NCI-H460 (cell line): ENCODE results near the gene FFAR3. TPM values are rescaled to one million over a fixed set of nuclear protein-coding genes. Genes with fewer than 3 reads are reported as not detected.
"Not testable (repeated sequence)": the region's sequence is repeated elsewhere in the genome, so short reads cannot be mapped to it uniquely, and the experiment has no call there.

Source experiments
- DNase-seq: peaks from one replicate; pipeline ENCODE4 v3.0.0-alpha.2; 2016; ENCODE audit warnings: low read depth; ENCODE audit errors: extremely low read depth
- total RNA-seq: library from RNA; depleted of rRNA; stranded (reverse); fragments of >200 nt; shearing (Covaris generic); gene quantifications from 2 replicates; pipeline ENCODE4 v1.2.3, GENCODE V29; 2014

FFAR3 gene
- total RNA-seq, 1 experiment from 2014 or later, result not detected

DNA sequence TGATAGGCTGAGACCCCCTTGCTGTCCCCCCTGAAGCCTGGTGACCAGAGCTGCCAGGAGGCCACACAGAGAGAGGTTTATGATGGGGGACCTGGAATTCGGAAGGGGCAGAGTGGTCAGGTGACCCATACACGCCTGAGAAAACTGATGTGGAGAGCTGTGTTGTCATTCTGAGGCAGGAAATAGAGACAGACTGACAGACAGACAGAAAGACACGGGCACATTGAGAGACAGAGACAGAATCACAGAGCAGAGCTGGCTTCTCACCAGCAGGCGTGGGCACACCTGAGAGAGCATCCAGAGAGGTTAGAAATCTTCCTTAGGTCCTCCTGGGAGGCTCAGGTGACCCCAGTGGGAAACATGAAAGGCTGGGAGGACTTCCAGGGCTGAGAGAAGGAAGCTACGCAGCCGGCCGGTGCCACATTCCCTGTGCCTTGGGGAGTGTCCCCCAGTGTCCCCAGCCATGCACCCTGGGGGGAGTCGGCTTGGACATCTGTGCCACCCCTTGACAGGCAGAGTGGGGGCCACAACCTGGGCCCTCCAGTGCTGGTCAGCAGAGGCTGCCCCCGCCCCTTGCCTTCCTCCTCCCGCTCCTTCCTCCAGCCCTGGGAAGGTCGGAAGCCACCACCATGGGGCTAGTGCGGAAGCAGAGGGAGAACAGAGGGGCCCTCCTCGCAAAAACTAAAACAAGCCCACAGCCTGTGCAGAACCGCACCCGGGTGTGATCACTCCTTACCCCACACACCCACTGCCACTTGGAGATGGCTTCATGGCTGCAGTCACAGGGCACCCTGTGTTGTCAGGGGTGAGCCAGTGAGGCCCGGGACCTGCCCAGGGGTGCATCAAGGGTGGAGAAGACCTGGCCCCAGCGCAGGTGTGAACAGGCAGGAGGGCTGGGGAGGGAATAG, 8.4 kb upstream of the FFAR3 start:
- DNase-seq, result no peak

GRCh38 chr19:35350591-35350990, 7.7 kb upstream of the FFAR3 start:
- no peak for DNase-seq

DNA sequence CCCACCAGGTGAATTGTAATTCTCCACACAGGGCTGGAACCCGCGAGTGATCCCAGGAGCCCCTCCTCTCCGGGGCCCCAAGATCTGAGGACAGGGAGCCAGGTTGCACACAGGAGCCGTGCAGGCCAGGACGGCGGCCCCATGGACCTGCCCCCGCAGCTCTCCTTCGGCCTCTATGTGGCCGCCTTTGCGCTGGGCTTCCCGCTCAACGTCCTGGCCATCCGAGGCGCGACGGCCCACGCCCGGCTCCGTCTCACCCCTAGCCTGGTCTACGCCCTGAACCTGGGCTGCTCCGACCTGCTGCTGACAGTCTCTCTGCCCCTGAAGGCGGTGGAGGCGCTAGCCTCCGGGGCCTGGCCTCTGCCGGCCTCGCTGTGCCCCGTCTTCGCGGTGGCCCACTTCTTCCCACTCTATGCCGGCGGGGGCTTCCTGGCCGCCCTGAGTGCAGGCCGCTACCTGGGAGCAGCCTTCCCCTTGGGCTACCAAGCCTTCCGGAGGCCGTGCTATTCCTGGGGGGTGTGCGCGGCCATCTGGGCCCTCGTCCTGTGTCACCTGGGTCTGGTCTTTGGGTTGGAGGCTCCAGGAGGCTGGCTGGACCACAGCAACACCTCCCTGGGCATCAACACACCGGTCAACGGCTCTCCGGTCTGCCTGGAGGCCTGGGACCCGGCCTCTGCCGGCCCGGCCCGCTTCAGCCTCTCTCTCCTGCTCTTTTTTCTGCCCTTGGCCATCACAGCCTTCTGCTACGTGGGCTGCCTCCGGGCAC, 6.7 kb upstream of the FFAR3 start:
- no peak for DNase-seq

DNA sequence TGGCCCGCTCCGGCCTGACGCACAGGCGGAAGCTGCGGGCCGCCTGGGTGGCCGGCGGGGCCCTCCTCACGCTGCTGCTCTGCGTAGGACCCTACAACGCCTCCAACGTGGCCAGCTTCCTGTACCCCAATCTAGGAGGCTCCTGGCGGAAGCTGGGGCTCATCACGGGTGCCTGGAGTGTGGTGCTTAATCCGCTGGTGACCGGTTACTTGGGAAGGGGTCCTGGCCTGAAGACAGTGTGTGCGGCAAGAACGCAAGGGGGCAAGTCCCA, 6.1 kb upstream of the FFAR3 start:
- no peak for DNase-seq

- DNase-seq, result peak; percentile 60
Observed at GRCh38 chr19:35352448-35353304, 5.6 kb upstream of the FFAR3 start.

GRCh38 chr19:35353635-35354034, 4.6 kb upstream of the FFAR3 start:
- no peak for DNase-seq

DNA sequence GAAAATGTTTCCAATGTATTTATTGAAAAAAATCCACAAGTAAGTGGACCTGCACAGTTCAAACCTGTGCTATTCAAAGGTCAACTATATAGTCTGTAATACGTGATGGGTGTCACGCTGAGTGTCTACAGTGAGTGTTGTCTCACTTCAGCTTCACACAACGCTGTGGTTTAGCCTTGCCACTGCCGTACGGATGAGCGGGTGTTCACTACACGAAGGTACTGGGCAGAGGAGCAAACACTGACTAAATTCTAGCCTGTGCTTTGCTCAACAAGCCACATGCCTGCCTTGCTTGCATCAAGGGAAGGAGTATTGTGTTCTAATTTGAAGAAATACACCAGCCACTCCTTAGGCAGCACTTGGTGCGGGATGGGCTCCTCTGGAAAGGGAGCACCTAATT, 3.4 kb upstream of the FFAR3 start:
- DNase-seq, result no peak

DNA sequence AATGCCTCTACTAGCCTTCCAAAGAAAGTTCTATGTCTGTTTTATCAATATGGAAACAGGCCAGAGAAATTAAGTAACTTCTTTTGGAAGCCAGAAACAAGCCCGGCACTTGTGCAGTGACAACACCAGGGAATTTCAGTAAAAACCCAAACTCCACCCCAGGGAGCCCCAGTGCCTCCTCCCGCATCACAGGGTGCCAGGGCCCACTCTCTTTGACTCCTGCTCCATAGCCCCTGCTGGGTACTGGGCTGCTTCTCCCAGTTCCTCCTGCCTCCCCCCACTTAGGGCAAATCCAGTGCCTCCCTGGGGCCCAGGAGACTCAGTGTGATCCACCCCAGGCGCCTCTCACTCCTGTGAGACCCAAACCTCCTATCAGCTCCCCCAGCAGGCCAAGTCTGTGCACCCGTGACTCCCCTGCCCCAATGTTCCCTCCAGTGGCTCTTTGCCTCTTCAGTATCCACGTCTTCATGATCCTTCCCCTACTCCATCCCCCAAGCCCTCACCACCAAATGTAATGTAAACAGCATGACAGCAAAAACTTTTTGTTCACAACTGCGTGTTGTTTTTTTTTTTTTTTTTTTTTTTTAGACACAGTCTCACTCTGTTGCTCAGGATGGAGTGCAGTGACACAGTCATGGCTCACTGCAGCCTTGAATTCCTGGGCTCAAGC, 2.3 kb upstream of the FFAR3 start:
- DNase-seq, result no peak

DNA sequence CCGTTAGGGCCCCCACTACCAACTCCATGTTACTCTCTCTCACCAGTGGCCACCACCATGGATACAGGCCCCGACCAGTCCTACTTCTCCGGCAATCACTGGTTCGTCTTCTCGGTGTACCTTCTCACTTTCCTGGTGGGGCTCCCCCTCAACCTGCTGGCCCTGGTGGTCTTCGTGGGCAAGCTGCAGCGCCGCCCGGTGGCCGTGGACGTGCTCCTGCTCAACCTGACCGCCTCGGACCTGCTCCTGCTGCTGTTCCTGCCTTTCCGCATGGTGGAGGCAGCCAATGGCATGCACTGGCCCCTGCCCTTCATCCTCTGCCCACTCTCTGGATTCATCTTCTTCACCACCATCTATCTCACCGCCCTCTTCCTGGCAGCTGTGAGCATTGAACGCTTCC, 574 bp downstream of the FFAR3 start:
- not testable (repeated sequence) for DNase-seq

- not testable (repeated sequence) for DNase-seq
Observed at GRCh38 chr19:35359395-35359794, 1.1 kb downstream of the FFAR3 start.

DNA sequence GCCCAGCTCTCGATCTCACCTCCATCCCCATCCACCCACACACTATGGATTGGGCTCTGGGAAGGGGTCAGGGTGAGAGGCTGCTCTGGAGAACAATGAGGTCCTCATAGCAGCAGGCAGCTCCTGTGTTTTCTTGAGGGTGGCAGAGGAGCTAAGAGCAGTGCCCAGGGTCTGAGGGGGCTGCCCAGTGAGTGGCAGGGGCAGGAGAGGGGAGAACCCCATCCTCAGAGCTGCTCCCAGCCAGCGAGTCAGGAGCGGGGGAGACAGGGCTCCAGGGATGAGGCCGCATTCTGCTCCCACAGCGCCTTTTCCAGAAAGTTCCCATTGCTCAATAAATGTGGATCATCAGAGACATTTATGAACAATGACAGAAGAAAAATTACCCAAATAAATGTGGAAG, 1.8 kb downstream of the FFAR3 start:
- DNase-seq, result not testable (repeated sequence)

GRCh38 chr19:35360880-35361420, 2.7 kb downstream of the FFAR3 start:
- DNase-seq, result no peak

DNA sequence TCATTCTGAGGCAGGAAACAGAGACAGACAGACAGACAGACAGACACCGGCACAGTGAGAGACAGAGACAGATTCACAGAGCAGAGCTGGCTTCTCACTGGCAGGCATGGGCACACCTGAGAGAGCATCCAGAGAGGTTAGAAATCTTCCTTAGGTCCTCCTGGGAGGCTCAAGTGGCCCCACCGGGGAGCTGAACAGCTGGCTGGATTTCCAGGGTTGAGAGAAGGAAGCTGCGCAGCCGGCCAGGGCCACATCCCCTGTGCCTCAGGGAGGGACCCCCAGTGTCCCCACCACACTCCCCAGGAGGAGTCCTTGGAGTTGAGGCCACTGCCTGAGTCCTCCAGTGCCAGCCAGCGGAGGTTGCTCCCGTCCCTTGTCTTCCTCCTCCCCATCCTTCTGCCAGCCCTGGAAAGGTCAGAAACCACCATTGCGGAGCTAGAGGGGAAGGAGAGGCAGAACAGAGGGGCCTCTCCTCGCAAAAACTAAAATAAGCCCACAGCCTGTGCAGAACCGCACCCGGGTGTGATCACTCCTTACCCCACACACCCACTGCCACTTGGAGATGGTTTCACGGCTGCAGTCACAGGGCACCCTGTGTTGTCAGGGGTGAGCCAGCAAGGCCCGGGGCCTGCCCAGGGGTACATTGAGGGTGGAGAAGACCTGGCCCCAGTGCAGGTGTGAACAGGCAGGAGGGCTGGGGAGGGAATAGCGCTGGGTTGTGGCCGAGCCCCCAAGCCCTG, 4.2 kb downstream of the FFAR3 start:
- DNase-seq, result no peak

GRCh38 chr19:35363001-35363590, 4.8 kb downstream of the FFAR3 start:
- DNase-seq, result no peak

- no peak for DNase-seq
Observed at GRCh38 chr19:35363711-35364425, 5.6 kb downstream of the FFAR3 start.

DNA sequence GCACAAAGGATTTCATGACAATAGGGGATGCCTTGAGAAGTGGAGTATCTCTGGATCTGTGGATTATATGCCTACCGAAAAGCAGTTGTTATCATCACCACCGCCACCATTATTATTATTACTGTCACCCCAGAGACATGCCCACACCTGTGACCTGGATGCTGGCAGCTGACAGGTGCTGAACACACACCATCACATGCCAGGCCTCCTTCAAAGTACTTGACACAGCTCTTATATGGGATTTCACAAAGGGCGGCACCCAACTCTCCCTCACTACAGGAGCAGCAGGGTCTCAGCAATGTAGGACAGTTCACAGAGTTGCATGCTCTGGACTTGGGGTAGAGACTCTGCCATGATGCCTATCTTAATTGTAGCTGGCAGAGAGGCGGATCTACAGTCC, 7.0 kb downstream of the FFAR3 start:
- no peak for DNase-seq

DNA sequence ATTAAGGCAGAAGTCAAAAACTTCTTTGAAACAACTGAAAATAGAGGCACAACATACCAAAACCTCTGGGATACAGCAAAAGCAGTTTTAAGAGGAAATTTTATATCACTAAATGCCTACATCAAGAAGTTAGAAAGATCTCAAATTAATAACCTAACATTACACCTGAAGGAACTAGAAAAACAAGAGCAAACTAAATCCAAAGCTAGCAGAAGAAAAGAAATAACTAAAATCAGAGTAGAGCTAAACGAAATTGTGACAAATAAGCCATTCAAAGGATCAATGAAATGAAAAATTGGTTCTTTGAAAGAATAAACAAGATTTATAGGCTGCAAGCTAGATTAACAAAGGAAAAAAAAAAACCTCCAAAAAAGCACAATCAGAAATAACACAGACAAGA, 10.1 kb downstream of the FFAR3 start:
- no peak for DNase-seq

DNA sequence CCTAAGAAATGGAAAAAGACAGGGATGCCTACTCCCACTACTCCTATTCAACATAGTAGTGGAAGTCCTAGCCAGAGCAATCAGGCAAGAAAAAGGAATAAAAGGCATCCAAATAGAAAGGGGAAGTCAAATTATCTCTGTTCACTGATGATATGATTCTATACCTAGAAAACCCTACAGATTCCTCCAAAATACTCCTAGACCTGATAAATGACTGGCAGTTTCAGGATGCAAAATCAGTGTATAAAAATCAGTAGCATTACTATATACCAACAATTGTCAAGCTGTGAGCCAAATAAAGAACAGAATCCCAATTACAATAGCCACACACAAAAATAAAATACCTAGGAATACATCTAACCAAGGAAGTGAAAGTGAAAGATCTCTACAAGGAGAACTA, 11.3 kb downstream of the FFAR3 start:
- DNase-seq, result no peak

DNA sequence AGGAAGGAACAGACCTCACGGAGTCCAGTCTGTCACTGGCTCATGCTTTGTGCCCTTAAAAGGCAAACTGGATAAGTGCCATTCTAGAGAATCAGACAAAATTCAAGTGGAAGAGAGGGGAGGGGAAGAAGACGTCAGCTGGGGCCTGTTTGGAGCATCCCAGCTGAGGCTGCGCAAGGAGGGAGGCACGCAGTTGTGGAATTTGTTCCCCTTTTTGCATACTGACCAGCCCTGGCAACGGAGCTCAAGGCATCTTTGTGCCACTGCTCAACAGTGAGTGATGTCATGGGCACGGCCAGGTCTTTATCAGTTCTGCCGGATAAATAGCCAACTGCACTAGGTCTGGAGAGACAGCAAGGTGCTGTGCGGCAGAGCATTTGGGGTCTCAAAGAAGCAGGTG, 12.5 kb downstream of the FFAR3 start, which contains the start of gene GPR42:
Gene GPR42, plus strand, starts transcription at position 347 of the 400 bp plus-strand sequence. CDS start 292 bp downstream, outside the sequence.
- no peak for DNase-seq
